GM08714 (cell line): ENCODE data around the gene CIT.

Experiments used
- H3K4me3 ChIP-seq: fragments of 200-500 bp; sonication (Bioruptor generic); 2 replicates; pipeline ENCODE4 v1.5.1; 2014; ENCODE audit warnings: mild to moderate bottlenecking, low read length, inconsistent platforms
- ZNF274 ChIP-seq: IDR thresholded peaks from 2 replicates; pipeline ENCODE4 v1.6.1; 2012; ENCODE audit warnings: mild to moderate bottlenecking, low read depth, low read length

CIT gene

GRCh38 chr12:119693511-119693910 is 183.6 kb downstream of the CIT start:
- no peak for TF ChIP-seq ZNF274
- no peak overlapping the region for H3K4me3 ChIP-seq

DNA sequence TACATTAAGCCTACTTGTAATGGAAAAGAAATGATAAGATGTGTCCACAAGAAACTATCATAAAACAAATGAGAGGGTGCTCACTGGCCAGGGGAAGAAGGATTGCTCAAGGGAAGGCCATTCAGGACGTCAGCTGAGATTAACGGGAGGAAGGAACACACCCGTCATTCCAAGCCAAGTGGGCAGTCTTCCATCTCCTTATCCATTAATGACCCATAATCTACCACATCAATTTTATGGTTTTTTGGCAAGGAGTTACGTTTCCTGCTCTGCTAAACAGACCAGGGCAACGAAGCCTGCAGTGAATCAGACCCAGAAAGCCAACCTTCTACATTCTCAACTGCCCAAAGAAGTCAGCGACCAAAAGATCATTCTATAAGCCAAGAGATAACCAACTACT is 184.1 kb downstream of the CIT start:
- no peak for TF ChIP-seq ZNF274

GRCh38 chr12:119692410-119692809 is 184.7 kb downstream of the CIT start:
- TF ChIP-seq ZNF274, result no peak
- H3K4me3 ChIP-seq, result no peak overlapping the region

More for the DNA sequence above, 184.1 kb downstream of the CIT start:
- no peak overlapping the region for H3K4me3 ChIP-seq

- H3K4me3 ChIP-seq, result no peak overlapping the region
- TF ChIP-seq ZNF274, result no peak
Observed at GRCh38 chr12:119691202-119691810, 185.8 kb downstream of the CIT start.

GRCh38 chr12:119689935-119690500 is 187.1 kb downstream of the CIT start:
- H3K4me3 ChIP-seq, result no peak overlapping the region

DNA sequence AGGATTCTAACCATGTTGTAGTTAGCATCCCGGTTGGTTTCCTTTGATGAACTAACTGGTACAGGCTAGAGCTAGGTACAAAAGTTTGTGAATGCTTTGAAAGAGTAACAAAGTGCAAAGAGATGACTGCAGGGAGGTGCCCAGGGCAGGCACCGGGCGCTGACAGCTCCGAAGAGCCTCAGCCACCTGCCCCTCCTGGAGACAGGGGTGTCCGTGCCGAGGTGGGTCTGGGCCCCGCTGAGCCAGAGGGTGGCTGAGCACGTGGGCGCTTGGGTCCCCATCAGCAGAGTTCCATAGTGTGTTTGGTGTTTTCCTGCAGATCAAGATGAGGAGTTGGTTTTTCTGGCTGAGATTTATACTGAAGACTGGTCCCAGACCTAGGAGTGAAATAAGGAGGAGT is 189.2 kb downstream of the CIT start:
- TF ChIP-seq ZNF274, result no peak
- no peak overlapping the region for H3K4me3 ChIP-seq

More at GRCh38 chr12:119689935-119690500, 187.1 kb downstream of the CIT start:
- TF ChIP-seq ZNF274, result no peak

GRCh38 chr12:119687406-119687805 is 189.7 kb downstream of the CIT start:
- TF ChIP-seq ZNF274, result no peak
- no peak overlapping the region for H3K4me3 ChIP-seq

GRCh38 chr12:119686776-119687175 is 190.3 kb downstream of the CIT start:
- no peak overlapping the region for H3K4me3 ChIP-seq
- TF ChIP-seq ZNF274, result no peak

- no peak for TF ChIP-seq ZNF274
- no peak overlapping the region for H3K4me3 ChIP-seq
Observed at GRCh38 chr12:119686355-119686754, 190.8 kb downstream of the CIT start.

- no peak for TF ChIP-seq ZNF274
Observed at GRCh38 chr12:119685375-119685774, 191.7 kb downstream of the CIT start.

DNA sequence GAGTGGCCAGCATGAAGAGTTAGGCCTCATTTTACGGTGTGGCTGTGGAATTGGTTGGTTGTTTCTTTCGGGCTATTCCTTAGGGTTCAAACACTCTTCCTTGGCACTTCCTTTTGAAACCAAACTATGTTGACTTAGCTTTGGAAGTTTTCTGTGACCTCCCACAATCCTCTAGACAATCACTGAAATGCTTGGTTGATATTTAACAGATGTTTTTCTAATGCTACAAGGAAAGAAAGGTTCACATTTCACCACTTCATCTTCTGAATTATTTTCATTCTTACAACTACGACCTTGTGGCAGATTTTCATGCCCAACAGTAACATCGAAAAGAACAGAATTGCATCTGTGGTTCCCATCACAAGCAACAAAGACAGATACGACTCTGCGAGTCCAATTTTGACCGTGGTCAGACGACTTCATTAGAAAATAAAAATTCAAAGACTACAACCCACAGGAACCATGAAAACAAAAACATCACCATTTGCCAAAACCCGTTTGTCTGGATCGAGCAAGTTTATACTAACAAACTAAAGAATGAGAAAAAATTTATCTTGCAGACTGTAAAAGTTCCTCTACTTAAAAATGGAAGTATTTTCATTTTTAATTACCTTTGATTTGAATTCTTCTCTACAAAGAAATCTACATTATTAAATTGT is 192.3 kb downstream of the CIT start:
- H3K4me3 ChIP-seq, result no peak overlapping the region
- TF ChIP-seq ZNF274, result no peak

More at GRCh38 chr12:119685375-119685774, 191.7 kb downstream of the CIT start:
- no peak overlapping the region for H3K4me3 ChIP-seq

GRCh38 chr12:119683816-119684215 is 193.3 kb downstream of the CIT start:
- no peak for TF ChIP-seq ZNF274
- H3K4me3 ChIP-seq, result no peak overlapping the region

DNA sequence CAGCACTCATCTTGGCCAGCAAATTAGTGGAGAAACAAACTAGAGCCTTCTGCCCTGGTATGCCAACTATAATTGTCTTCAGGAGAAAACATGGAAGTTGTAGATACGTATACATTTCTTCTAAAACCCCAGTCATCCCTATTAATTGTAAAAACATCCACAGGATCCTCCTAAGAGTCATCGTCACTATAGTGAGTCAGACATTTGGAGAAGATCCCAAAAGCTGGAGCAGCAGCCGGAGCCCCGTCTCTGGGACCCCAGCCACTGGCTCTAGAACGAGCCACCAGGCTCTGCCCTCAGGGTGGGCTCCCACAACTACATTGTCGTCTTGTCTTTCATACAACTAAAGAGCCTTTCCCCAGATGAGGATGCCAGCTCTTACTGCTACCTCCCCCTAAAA is 193.7 kb downstream of the CIT start:
- H3K4me3 ChIP-seq, result no peak overlapping the region
- no peak for TF ChIP-seq ZNF274

- TF ChIP-seq ZNF274, result no peak
- H3K4me3 ChIP-seq, result no peak overlapping the region
Observed at GRCh38 chr12:119682639-119683252, 194.4 kb downstream of the CIT start.
